Measurements from ENCODE around the gene STX2.

GRCh38 chr12:130870442-130871285 is 31.6 kb upstream of the STX2 start:
- TF ChIP-seq RARB (CRISPR knock-in tag; IDR thresholded peaks at IDR 0.05) (no peak), TCF4 (CRISPR knock-in tag; IDR thresholded peaks at IDR 0.05; ENCODE audit: borderline replicate concordance) (no peak), PATZ1 (CRISPR knock-in tag; IDR thresholded peaks at IDR 0.05; ENCODE audit: borderline replicate concordance) (no peak), ESRRG (CRISPR knock-in tag; IDR thresholded peaks at IDR 0.05) (no peak), BACH2 (CRISPR knock-in tag; IDR thresholded peaks at IDR 0.05; ENCODE audit: borderline replicate concordance) (no peak), SNAI2 (CRISPR knock-in tag; IDR thresholded peaks at IDR 0.05) (no peak), ZFP30 (CRISPR knock-in tag; IDR thresholded peaks at IDR 0.05) (no peak), ZNF565 (CRISPR knock-in tag; conservative IDR thresholded peaks at IDR 0.05; ENCODE audit: low read depth) (no peak), POU6F1 (CRISPR knock-in tag; IDR thresholded peaks at IDR 0.05; ENCODE audit: borderline replicate concordance, low read depth) (no peak), CSDC2 (CRISPR knock-in tag; IDR thresholded peaks at IDR 0.05) (no peak), ARNTL (CRISPR knock-in tag; IDR thresholded peaks at IDR 0.05; ENCODE audit: borderline replicate concordance, low read depth) (no peak), CSRNP3 (CRISPR knock-in tag; IDR thresholded peaks at IDR 0.05) (no peak), CREB5 (CRISPR knock-in tag; IDR thresholded peaks at IDR 0.05; ENCODE audit: low read depth) (no peak)

All from SK-N-SH treated with all-trans-retinoic acid at 6 μM for 48 hours (cell line).